HepG2 (cell line): Measurements from ENCODE around the gene CNP. TPM values are rescaled to one million over a fixed set of nuclear protein-coding genes. Genes with fewer than 3 reads are reported as not detected.

Source experiments
- ARHGAP35 ChIP-seq: sonication (generic); formaldehyde crosslinking; IDR thresholded peaks from 2 replicates; pipeline ENCODE4 v1.9.0; 2022; ENCODE audit warnings: mild to moderate bottlenecking, inconsistent platforms, moderate library complexity, missing genetic modification reagents, borderline replicate concordance
- ARID2 ChIP-seq: sonication (generic); formaldehyde crosslinking; IDR thresholded peaks from 2 replicates; pipeline ENCODE4 v1.8.1; 2022; ENCODE audit warnings: mild to moderate bottlenecking, missing genetic modification reagents, borderline replicate concordance
- ATF7 ChIP-seq, 2 experiments: fragments of 450-650 bp in 1 of 2; sonication (generic) in 1 of 2; formaldehyde crosslinking in 1 of 2; IDR thresholded peaks; 2 replicates each; pipeline versions ENCODE4 v1.4.0 to v1.6.1; 2016 to 2020; ENCODE audit warnings: antibody characterized with exemption in 1 of 2, mild to moderate bottlenecking in 1 of 2, missing genetic modification reagents in 1 of 2
- ETS1 ChIP-seq: sonication (generic); formaldehyde crosslinking; IDR thresholded peaks from 2 replicates; pipeline ENCODE4 v1.4.0; 2020; ENCODE audit warnings: missing genetic modification reagents
- HBP1 ChIP-seq: IDR thresholded peaks from 2 replicates; pipeline ENCODE4 v1.6.1; 2016; ENCODE audit warnings: low read depth, control low read depth
- KDM2A ChIP-seq: sonication (generic); formaldehyde crosslinking; IDR thresholded peaks from 2 replicates; pipeline ENCODE4 v1.4.0; 2020; ENCODE audit warnings: low read depth, missing genetic modification reagents, borderline replicate concordance
- KLF11 ChIP-seq: IDR thresholded peaks from 2 replicates; pipeline ENCODE4 v1.6.1; 2016; ENCODE audit warnings: missing compliant biosample characterization
- MED13 ChIP-seq: sonication (generic); formaldehyde crosslinking; IDR thresholded peaks from 2 replicates; pipeline ENCODE4 v1.5.0; 2020; ENCODE audit warnings: missing genetic modification reagents
- NR1H2 ChIP-seq: sonication (generic); formaldehyde crosslinking; IDR thresholded peaks from 2 replicates; pipeline ENCODE4 v1.8.1; 2022; ENCODE audit warnings: low read depth, missing genetic modification reagents, borderline replicate concordance
- NR3C1 ChIP-seq: sonication (generic); formaldehyde crosslinking; IDR thresholded peaks from 2 replicates; pipeline ENCODE4 v1.4.0; 2020; ENCODE audit warnings: missing genetic modification reagents
- PITX1 ChIP-seq: sonication (generic); formaldehyde crosslinking; IDR thresholded peaks from 2 replicates; pipeline ENCODE4 v1.5.1; 2020; ENCODE audit warnings: mild to moderate bottlenecking, missing genetic modification reagents
- RCOR2 ChIP-seq: IDR thresholded peaks from 2 replicates; pipeline ENCODE4 v1.6.1; 2016; ENCODE audit warnings: missing biosample characterization, missing genetic modification reagents
- REPIN1 ChIP-seq: sonication (generic); formaldehyde crosslinking; IDR thresholded peaks from 2 replicates; pipeline ENCODE4 v1.8.0; 2022; ENCODE audit warnings: missing genetic modification reagents, low read depth, mild to moderate bottlenecking, borderline replicate concordance
- SRSF1 ChIP-seq: fragments of 200-400 bp; formaldehyde crosslinking; optimal IDR thresholded peaks from 2 replicates; pipeline ENCODE3; 2017; ENCODE audit warnings: mild to moderate bottlenecking, low read depth, low read length, moderate library complexity
- SRSF4 ChIP-seq: fragments of 200-400 bp; formaldehyde crosslinking; IDR thresholded peaks from one replicate; pipeline ENCODE4 v1.6.1; 2018; ENCODE audit warnings: mild to moderate bottlenecking, low read depth, low read length, moderate library complexity; ENCODE audit not compliant: poor library complexity, severe bottlenecking
- SRSF9 ChIP-seq: fragments of 200-400 bp; formaldehyde crosslinking; IDR thresholded peaks from 2 replicates; pipeline ENCODE4 v1.6.1; 2018; ENCODE audit warnings: borderline replicate concordance, mild to moderate bottlenecking, low read depth, low read length; ENCODE audit not compliant: insufficient read depth, poor library complexity, severe bottlenecking
- TEF ChIP-seq: sonication (generic); formaldehyde crosslinking; IDR thresholded peaks from 2 replicates; pipeline ENCODE4 v1.5.0; 2020; ENCODE audit warnings: missing genetic modification reagents
- ZBTB2 ChIP-seq: sonication (generic); formaldehyde crosslinking; IDR thresholded peaks from 2 replicates; pipeline ENCODE4 v1.8.0; 2022; ENCODE audit warnings: low read depth, missing genetic modification reagents
- ZFYVE20 ChIP-seq: sonication (generic); formaldehyde crosslinking; IDR thresholded peaks from 2 replicates; pipeline ENCODE4 v1.8.0; 2023; ENCODE audit warnings: low read depth, mild to moderate bottlenecking, moderate library complexity, missing genetic modification reagents, borderline replicate concordance
- ZNF343 ChIP-seq: sonication (generic); formaldehyde crosslinking; IDR thresholded peaks from 2 replicates; pipeline ENCODE4 v1.4.0; 2020; ENCODE audit warnings: mild to moderate bottlenecking, missing genetic modification reagents
- ZNF569 ChIP-seq: sonication (generic); formaldehyde crosslinking; IDR thresholded peaks from 2 replicates; pipeline ENCODE4 v1.5.0; 2020; ENCODE audit warnings: mild to moderate bottlenecking, missing genetic modification reagents, moderate library complexity, borderline replicate concordance
- ZNF598 ChIP-seq: sonication (generic); formaldehyde crosslinking; IDR thresholded peaks from 2 replicates; pipeline ENCODE4 v1.5.1; 2020; ENCODE audit warnings: mild to moderate bottlenecking, missing genetic modification reagents, borderline replicate concordance
- ZNF670 ChIP-seq: sonication (generic); formaldehyde crosslinking; IDR thresholded peaks from 2 replicates; pipeline ENCODE4 v1.8.0; 2022; ENCODE audit warnings: mild to moderate bottlenecking, missing genetic modification reagents, borderline replicate concordance
- ZNF737 ChIP-seq: sonication (generic); formaldehyde crosslinking; IDR thresholded peaks from 2 replicates; pipeline ENCODE4 v1.5.0; 2020; ENCODE audit warnings: missing genetic modification reagents, mild to moderate bottlenecking, borderline replicate concordance
- polyA plus RNA-seq, 8 experiments: library from polyadenylated mRNA; depleted of rRNA in 3 of 8; stranded (reverse) in 7 of 8; unstranded in 1 of 8; fragments of >200 nt; fragmentation: Illumina TruSeq in 4 of 8; extraction: Trizol in 4 of 8; gene quantifications; 2 replicates each; pipeline versions ENCODE4 v1.2.1 to v1.2.3, GENCODE V29; 2011 to 2016; ENCODE audit warnings: low read depth in 4 of 8, missing spikeins in 1 of 8, mixed read lengths in 1 of 8; ENCODE audit not compliant: insufficient read depth in 1 of 8
- total RNA-seq, 5 experiments: library from RNA; depleted of rRNA; stranded (reverse); fragments of >200 nt; fragmentation: Illumina TruSeq; extraction: Trizol; gene quantifications; 2 replicates each; pipeline ENCODE4 v1.2.3, GENCODE V29; 2016; ENCODE audit warnings: low read depth in 1 of 5

The CNP gene
- total and polyA plus RNA-seq, 2 of the 13 experiments (the other 11 are each of a cell fraction or from before 2014, with no cell fraction given), result 97.2 to 161 TPM

- TF ChIP-seq KDM2A (peak; percentile 98), ZNF737 (no peak), ZFYVE20 (CRISPR knock-in tag) (no peak), NR1H2 (no peak), ARID2 (no peak), HBP1 (CRISPR knock-in tag) (peak; percentile 63; the same call in 1 of the 2 replicates), SRSF9 (no peak), ATF7 (IDR thresholded peaks at IDR 0.05) (no peak), ATF7 (CRISPR knock-in tag; IDR thresholded peaks at IDR 0.05) (no peak), SRSF1 (no peak), RCOR2 (CRISPR knock-in tag) (0 out of 2 replicates have a peak, but pooled peaks have one; percentile 23), ZNF343 (no peak), ZBTB2 (CRISPR knock-in tag) (peak; percentile 99), MED13 (CRISPR knock-in tag) (peak; percentile 91; the same call in 1 of the 2 replicates), ARHGAP35 (CRISPR knock-in tag) (peak; percentile 81), ETS1 (no peak), TEF (CRISPR knock-in tag) (no peak), NR3C1 (CRISPR knock-in tag) (no peak), ZNF670 (peak; percentile 95), KLF11 (CRISPR knock-in tag) (no peak), PITX1 (CRISPR knock-in tag) (peak; percentile 83; the same call in 1 of the 2 replicates), SRSF4 (no peak), REPIN1 (CRISPR knock-in tag) (peak; percentile 54; the same call in 1 of the 2 replicates), ZNF569 (no peak), ZNF598 (no peak)
These were observed 53.2 kb downstream of the CNP start, which contains the start of gene NKIRAS2 (continued) for GRCh38 chr17:42019509-42020404.
